Endothelial cell of umbilical vein (primary cell): ENCODE results near the gene SCAF1. TPM values are rescaled to one million over a fixed set of nuclear protein-coding genes. Genes with fewer than 3 reads are reported as not detected.

Experiments used
- BruUV-seq: library from RNA; stranded (reverse); fragments of 400-500 nt; replicated peaks from 2 replicates; lab custom pipeline; 2021; lab: Mats Ljungman, UMichigan
- CTCF ChIA-PET: fragments of 300-600, 350-600 bp; sonication (Branson Sonifier 250); formaldehyde crosslinking; loops from one replicate; lab custom pipeline; 2021; ENCODE audit warnings: antibody characterized with exemption, inconsistent platforms; lab: Charles Lee
- POLR2A ChIA-PET: fragments of 300-600, 350-600 bp; sonication (Branson Sonifier 250); formaldehyde crosslinking; loops from one replicate; lab custom pipeline; 2021; ENCODE audit warnings: antibody characterized with exemption, inconsistent platforms; lab: Charles Lee
- DNase-seq: peaks from one replicate; pipeline ENCODE4 v3.0.0-alpha.2; 2011; ENCODE audit warnings: low read depth, low spot score
- FAIRE-seq: peaks from 2 replicates; lab custom pipeline; 2011; peaks lifted over from hg19 to GRCh38; lab: Jason Lieb, UNC
- H2AFZ ChIP-seq: 2 replicates; pipeline ENCODE4 v1.6.0; 2012; ENCODE audit warnings: low read depth, low read length, control low read depth, inconsistent platforms
- H3K27ac ChIP-seq: 2 replicates; pipeline ENCODE4 v1.5.1; 2011; ENCODE audit warnings: low read depth, mild to moderate bottlenecking, control low read depth, low read length, moderate library complexity; ENCODE audit not compliant: insufficient read depth
- H3K27me3 ChIP-seq, 2 experiments: 2 replicates each; pipeline versions ENCODE4 v1.6.0 to v1.6.1; 2011; ENCODE audit warnings: low read length in 2 of 2, mixed read lengths in 1 of 2; ENCODE audit not compliant: control insufficient read depth in 2 of 2, insufficient read depth in 2 of 2
- H3K36me3 ChIP-seq, 2 experiments: 2 replicates in 1 of 2; 3 replicates in 1 of 2; pipeline ENCODE4 v1.5.1; 2011; ENCODE audit warnings: low read length in 2 of 2, mild to moderate bottlenecking in 1 of 2, moderate library complexity in 1 of 2; ENCODE audit not compliant: control insufficient read depth in 2 of 2, insufficient read depth in 2 of 2; ENCODE audit errors: extremely low read depth in 1 of 2
- H3K4me1 ChIP-seq: 3 replicates; pipeline ENCODE4 v1.5.1; 2011; ENCODE audit warnings: mild to moderate bottlenecking, low read length; ENCODE audit not compliant: control insufficient read depth, insufficient read depth; ENCODE audit errors: extremely low read depth
- H3K4me2 ChIP-seq: 2 replicates; pipeline ENCODE4 v1.6.1; 2011; ENCODE audit warnings: low read length, control low read depth, mixed read lengths; ENCODE audit not compliant: insufficient read depth
- H3K4me3 ChIP-seq, 3 experiments: fragments of 200-600 bp in 1 of 3; sonication (generic), shearing (Covaris generic) in 1 of 3; replicated peaks in 1 of 3; 2 replicates each; pipeline ENCODE4 v1.5.1; 2011 to 2016; ENCODE audit warnings: control low read depth in 3 of 3, low read length in 3 of 3, mild to moderate bottlenecking in 2 of 3, inconsistent platforms in 1 of 3, low read depth in 1 of 3, moderate library complexity in 1 of 3; ENCODE audit not compliant: insufficient read depth in 1 of 3
- H3K79me2 ChIP-seq: 2 replicates; pipeline ENCODE4 v1.6.0; 2012; ENCODE audit warnings: low read length, inconsistent platforms; ENCODE audit not compliant: control insufficient read depth, insufficient read depth
- H3K9ac ChIP-seq: replicated peaks from 2 replicates; pipeline ENCODE3; 2011; ENCODE audit warnings: low read length, control low read depth; ENCODE audit not compliant: insufficient read depth; ENCODE audit errors: extremely low read depth
- H3K9me1 ChIP-seq: replicated peaks from 3 replicates; pipeline ENCODE4 v1.6.0; 2011; ENCODE audit warnings: mild to moderate bottlenecking, low read length; ENCODE audit not compliant: control insufficient read depth, insufficient read depth; ENCODE audit errors: extremely low read depth
- H3K9me3 ChIP-seq: replicated peaks from 2 replicates; pipeline ENCODE4 v1.5.1; 2012; ENCODE audit warnings: low read length, inconsistent platforms; ENCODE audit not compliant: control insufficient read depth, insufficient read depth
- H4K20me1 ChIP-seq: replicated peaks from 2 replicates; pipeline ENCODE3; 2011; ENCODE audit warnings: mild to moderate bottlenecking, low read length; ENCODE audit not compliant: control insufficient read depth, insufficient read depth; ENCODE audit errors: extremely low read depth
- CTCF ChIP-seq, 2 donors: IDR thresholded peaks; 1 replicate in 1 of 2; 2 replicates in 1 of 2; pipeline ENCODE4 v1.5.1; 2011; ENCODE audit warnings: low read length in 2 of 2, mild to moderate bottlenecking in 2 of 2, moderate library complexity in 2 of 2, control low read depth in 1 of 2, inconsistent platforms in 1 of 2, low read depth in 1 of 2; ENCODE audit not compliant: insufficient read depth in 1 of 2; ENCODE audit errors: extremely low read depth in 1 of 2
- EZH2 ChIP-seq: IDR thresholded peaks from 2 replicates; pipeline ENCODE4 v1.6.1; 2012; ENCODE audit warnings: borderline replicate concordance, low read depth, mild to moderate bottlenecking, moderate library complexity, low read length, inconsistent platforms; ENCODE audit not compliant: severe bottlenecking
- FOS ChIP-seq: IDR thresholded peaks from 2 replicates; pipeline ENCODE4 v1.6.1; 2011; ENCODE audit warnings: mild to moderate bottlenecking, low read length, moderate library complexity, borderline replicate concordance; ENCODE audit not compliant: insufficient read depth
- GATA2 ChIP-seq: IDR thresholded peaks from 2 replicates; pipeline ENCODE4 v1.7.0; 2011; ENCODE audit warnings: low read depth, mild to moderate bottlenecking, moderate library complexity, mixed read lengths, low read length; ENCODE audit not compliant: insufficient read length, insufficient read depth
- JUN ChIP-seq: IDR thresholded peaks from 2 replicates; pipeline ENCODE4 v1.6.1; 2011; ENCODE audit warnings: borderline replicate concordance, low read depth; ENCODE audit not compliant: insufficient read length, insufficient read depth
- MAX ChIP-seq: IDR thresholded peaks from 2 replicates; pipeline ENCODE4 v1.6.1; 2011; ENCODE audit not compliant: insufficient read depth, insufficient read length
- MYC ChIP-seq: IDR thresholded peaks from one replicate; pipeline ENCODE4 v1.6.1; 2011; ENCODE audit warnings: mild to moderate bottlenecking, low read depth, low read length
- POLR2A ChIP-seq: IDR thresholded peaks from 2 replicates; pipeline ENCODE4 v1.6.1; 2012; ENCODE audit warnings: low read depth, mild to moderate bottlenecking, control low read depth, low read length
- POLR2AphosphoS5 ChIP-seq: IDR thresholded peaks from 2 replicates; pipeline ENCODE4 v1.6.1; 2012; ENCODE audit warnings: low read depth, mild to moderate bottlenecking, control low read depth, low read length, moderate library complexity; ENCODE audit not compliant: insufficient read depth
- dilution Hi-C: fragments of 300-500 bp; cut with MboI; formaldehyde crosslinking; loops from one replicate; pipeline ENCODE4 v1.15.0; 2019; ENCODE audit warnings: low sequenced_read_pairs; ENCODE audit not compliant: extremely low pct_ligation_motif_present
- intact Hi-C: fragments of 100-400 bp; cut with micrococcal nuclease; formaldehyde crosslinking; loops from one replicate; pipeline ENCODE4 v1.10.0; 2022
- polyA plus RNA-seq, 4 experiments: library from polyadenylated mRNA; depleted of rRNA in 3 of 4; stranded (reverse) in 3 of 4; unstranded in 1 of 4; fragments of >200 nt; gene quantifications; 2 replicates each; pipeline versions ENCODE4 v1.2.1 to v1.2.3, GENCODE V29; 2011 to 2012; ENCODE audit warnings: missing spikeins in 1 of 4
- total RNA-seq: library from RNA; stranded (reverse); gene quantifications from 2 replicates; pipeline ENCODE4 v1.2.3, GENCODE V29; 2021

The SCAF1 gene
- total and polyA plus RNA-seq, 2 donors (not counting 3 experiments of a cell fraction or from before 2014, with no cell fraction given) = 13.3 to 75.8 TPM

- Histone ChIP-seq H3K36me3 (peaks cover 2 to 32% of the 10 kb centered on the region in 2 experiments), H3K9me3 (no peaks in the 10 kb centered on the region), H3K4me2 (no peak overlapping the region), H3K9ac (no peak overlapping the region), H3K4me3 (no peak overlapping the region), H3K27me3 (no peaks in the 10 kb centered on the region), H2AFZ (no peak overlapping the region), H3K79me2 (peaks cover 47% of the 10 kb centered on the region), H3K27ac (no peak overlapping the region), H3K4me1 (peaks cover 19% of the 10 kb centered on the region), H4K20me1 (no peaks in the 10 kb centered on the region), H3K9me1 (no peaks in the 10 kb centered on the region)
- intact Hi-C loops = no loop called here
- BruUV-seq = no TSS peak
- FAIRE-seq = no peak
- no peak for TF ChIP-seq CTCF (IDR thresholded peaks at IDR 0.05; ENCODE audit: extremely low read depth in 1 of 2, insufficient read depth in 1 of 2, low read depth in 1 of 2, low read length in 2 of 2)
- TF ChIP-seq JUN = no peak
- TF ChIP-seq POLR2A = no peak
- TF ChIP-seq MYC = no peak
- TF ChIP-seq FOS = no peak
- TF ChIP-seq MAX = no peak
- no peak for TF ChIP-seq EZH2
- no peak for TF ChIP-seq POLR2AphosphoS5
- TF ChIP-seq GATA2 = no peak
- DNase-seq = no peak
- dilution Hi-C loops = no loop called here
- POLR2A ChIA-PET = no interaction called here
- CTCF ChIA-PET = no interaction called here
Observed at GRCh38 chr19:49645995-49646394, 4.0 kb downstream of the SCAF1 start.
